Activated CD8-positive, alpha-beta T cell treated with anti-CD3 and anti-CD28 coated beads for 36 hours (primary cell): ENCODE results near the gene NDNF. TPM values are rescaled to one million over a fixed set of nuclear protein-coding genes. Genes with fewer than 3 reads are reported as not detected.

Experiments used
- ATAC-seq: fragments of 200-7000 bp; cut with Tn5 transposase; one replicate; pipeline ENCODE4 v1.10.0; 2021; ENCODE audit warnings: mild to moderate bottlenecking, moderate library complexity
- CTCF ChIA-PET: fragments of 350-600 bp; sonication (Branson Sonifier 250); formaldehyde crosslinking; loops from one replicate; lab custom pipeline; 2021; ENCODE audit warnings: antibody characterized with exemption; lab: Charles Lee
- POLR2A ChIA-PET: fragments of 350-600 bp; sonication (Branson Sonifier 250); formaldehyde crosslinking; loops from one replicate; lab custom pipeline; 2021; ENCODE audit warnings: antibody characterized with exemption; lab: Charles Lee
- DNase-seq: peaks from one replicate; pipeline ENCODE4 v3.0.0-alpha.2; 2020
- H3K27ac Mint-ChIP-seq: one replicate; pipeline ENCODE4 v1.8.0; 2021; ENCODE audit warnings: mild to moderate bottlenecking, mixed read lengths
- H3K27me3 Mint-ChIP-seq: one replicate; pipeline ENCODE4 v1.8.0; 2021; ENCODE audit warnings: mixed read lengths
- H3K36me3 Mint-ChIP-seq: one replicate; pipeline ENCODE4 v1.8.0; 2021; ENCODE audit warnings: low read depth, mixed read lengths
- H3K4me1 Mint-ChIP-seq: one replicate; pipeline ENCODE4 v1.8.0; 2021; ENCODE audit warnings: low read depth, mixed read lengths
- H3K4me3 Mint-ChIP-seq: one replicate; pipeline ENCODE4 v1.8.0; 2021; ENCODE audit warnings: mild to moderate bottlenecking, moderate library complexity, mixed read lengths
- H3K9me3 Mint-ChIP-seq: one replicate; pipeline ENCODE4 v1.8.0; 2021; ENCODE audit warnings: mixed read lengths
- CTCF ChIP-seq: fragments of 200-600 bp; IDR thresholded peaks from one replicate; pipeline ENCODE4 v1.8.0; 2022; ENCODE audit warnings: antibody characterized with exemption, mild to moderate bottlenecking
- intact Hi-C: fragments of 100-400 bp; cut with micrococcal nuclease; formaldehyde crosslinking; loops from one replicate; pipeline ENCODE4 v1.10.0; 2022
- total RNA-seq, 2 experiments: library from RNA; stranded (reverse); gene quantifications; one replicate each; pipeline ENCODE4 v1.2.3, GENCODE V29; 2021

NDNF gene
- total RNA-seq, 2 experiments from 2014 or later, result 0.34 to 0.41 TPM

GRCh38 chr4:121073004-121073435, 685 bp upstream of the NDNF start:
- CTCF ChIA-PET, result interaction anchor here (0.6 to 1.2 kb wide), 3 partner anchors 57 to 127 kb away, joined by 3 read pairs; no protein-coding TSS in a partner anchor
- H3K36me3 Mint-ChIP-seq, result no peaks in the 10 kb centered on the region
- H3K27me3 Mint-ChIP-seq, result peaks cover 48% of the 10 kb centered on the region
- POLR2A ChIA-PET, result no interaction called here
- ATAC-seq (peak; percentile 11), DNase-seq (peak; percentile 33)
- H3K4me1 Mint-ChIP-seq, result peaks cover 18% of the 10 kb centered on the region
- no peak for TF ChIP-seq CTCF
- peak overlapping the region; percentile 81 for H3K4me3 Mint-ChIP-seq
- intact Hi-C loops, result no loop called here
- H3K27ac Mint-ChIP-seq, result no peak overlapping the region
- H3K9me3 Mint-ChIP-seq, result no peaks in the 10 kb centered on the region

- intact Hi-C loops, result no loop called here
- DNase-seq (no peak), ATAC-seq (no peak)
- CTCF ChIA-PET, result interaction anchor here (1.0 to 1.5 kb wide), 3 partner anchors 10 to 41 kb away, joined by 3 to 5 read pairs (median 3); no protein-coding TSS in a partner anchor
- no peaks in the 10 kb centered on the region for H3K36me3 Mint-ChIP-seq
- H3K27ac Mint-ChIP-seq, result no peak overlapping the region
- no peaks in the 10 kb centered on the region for H3K9me3 Mint-ChIP-seq
- H3K4me1 Mint-ChIP-seq, result peaks cover 18% of the 10 kb centered on the region
- peaks cover 46% of the 10 kb centered on the region for H3K27me3 Mint-ChIP-seq
- POLR2A ChIA-PET, result interaction anchor here (0.9 kb wide), 1 partner anchor 16 kb away, joined by 3 read pairs; no protein-coding TSS in a partner anchor
- TF ChIP-seq CTCF, result no peak
- peak overlapping the region; percentile 81 for H3K4me3 Mint-ChIP-seq
These were observed 603 bp downstream of the NDNF start for GRCh38 chr4:121071640-121072223.

GRCh38 chr4:121070696-121071639, 1.4 kb downstream of the NDNF start:
- DNase-seq (peak; percentile 37), ATAC-seq (peak; percentile 21)
- CTCF ChIA-PET, result interaction anchor here (1.1 to 1.5 kb wide), 3 partner anchors 10 to 40 kb away, joined by 3 to 5 read pairs (median 3); no protein-coding TSS in a partner anchor
- peaks cover 16% of the 10 kb centered on the region for H3K4me1 Mint-ChIP-seq
- TF ChIP-seq CTCF, result no peak
- peak overlapping the region; percentile 81 for H3K4me3 Mint-ChIP-seq
- POLR2A ChIA-PET, result interaction anchor here (0.9 kb wide), 1 partner anchor 16 kb away, joined by 3 read pairs; no protein-coding TSS in a partner anchor
- H3K9me3 Mint-ChIP-seq, result no peaks in the 10 kb centered on the region
- H3K27ac Mint-ChIP-seq, result no peak overlapping the region
- no peaks in the 10 kb centered on the region for H3K36me3 Mint-ChIP-seq
- intact Hi-C loops, result no loop called here
- peaks cover 46% of the 10 kb centered on the region for H3K27me3 Mint-ChIP-seq

GRCh38 chr4:121070274-121070673, 2.1 kb downstream of the NDNF start:
- H3K27me3 Mint-ChIP-seq, result peaks cover 46% of the 10 kb centered on the region
- peaks cover 16% of the 10 kb centered on the region for H3K4me1 Mint-ChIP-seq
- H3K4me3 Mint-ChIP-seq, result peak overlapping the region; percentile 81
- POLR2A ChIA-PET, result no interaction called here
- ATAC-seq (no peak), DNase-seq (no peak)
- CTCF ChIA-PET, result interaction anchor here (1.1 to 1.5 kb wide), 3 partner anchors 9 to 41 kb away, joined by 3 to 5 read pairs (median 3); no protein-coding TSS in a partner anchor
- TF ChIP-seq CTCF, result no peak
- intact Hi-C loops, result no loop called here
- H3K36me3 Mint-ChIP-seq, result no peaks in the 10 kb centered on the region
- H3K9me3 Mint-ChIP-seq, result no peaks in the 10 kb centered on the region
- no peak overlapping the region for H3K27ac Mint-ChIP-seq
